Measurements from ENCODE around the gene KIAA1755. TPM values are rescaled to one million over a fixed set of nuclear protein-coding genes. Genes with fewer than 3 reads are reported as not detected.
A peak's percentile ranks its signal among the peaks of the same experiment; 100 is the strongest.
"Not testable (repeated sequence)": the region's sequence is repeated elsewhere in the genome, so short reads cannot be mapped to it uniquely, and the experiment has no call there.

KIAA1755 gene
- polyA plus RNA-seq, 10 donors, result 4.5 to 24.0 (median 9.9) TPM

DNA sequence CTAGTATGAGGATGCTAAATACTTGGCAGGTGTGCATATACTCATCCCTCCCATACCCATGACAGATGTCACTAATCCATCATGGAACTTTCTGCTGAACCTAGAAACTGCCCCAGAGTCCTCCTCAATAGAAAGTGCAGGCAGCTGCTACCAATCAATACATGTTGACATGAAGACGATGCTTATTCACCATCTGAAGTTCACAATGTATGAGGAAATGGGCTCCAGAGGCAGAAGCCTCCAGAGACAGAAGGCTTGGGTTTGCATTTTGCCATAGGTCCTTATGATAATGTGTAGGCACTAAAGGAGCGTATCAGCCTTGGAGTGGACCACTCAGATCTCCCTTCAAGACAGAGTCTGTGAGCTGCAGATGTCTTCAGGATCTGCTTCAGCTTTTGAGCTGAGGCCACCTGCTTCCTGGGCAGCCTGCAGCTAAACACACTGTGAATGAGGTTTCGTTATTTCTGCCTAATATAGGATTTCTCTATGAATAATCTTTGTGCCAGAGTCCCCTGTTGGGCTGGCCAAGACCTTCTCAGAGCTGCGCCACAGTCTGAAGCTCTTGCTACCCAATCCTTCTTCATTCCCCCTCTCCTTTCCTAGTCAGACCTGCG lies 7.5 kb upstream of the KIAA1755 start:
- DNase-seq, result no peak

DNA sequence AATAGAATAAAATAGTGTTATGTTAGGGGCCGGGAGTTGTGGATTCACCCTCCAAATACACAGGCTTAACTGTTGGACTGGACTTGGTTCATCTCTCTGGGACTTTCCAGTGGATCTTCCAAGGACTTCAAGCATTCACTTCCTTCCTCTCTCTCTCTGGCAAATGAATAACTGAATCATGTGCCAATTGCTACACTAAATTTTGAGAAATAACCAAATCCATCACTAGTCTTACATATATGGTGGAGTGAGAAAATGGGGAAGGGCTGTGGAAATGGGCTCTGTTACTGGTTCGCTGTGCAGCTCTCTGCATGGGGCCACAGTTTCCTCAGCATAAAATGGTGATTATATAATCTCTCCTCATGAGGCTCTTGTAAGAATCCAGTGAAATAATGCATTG lies 6.8 kb upstream of the KIAA1755 start:
- DNase-seq, result no peak

DNA sequence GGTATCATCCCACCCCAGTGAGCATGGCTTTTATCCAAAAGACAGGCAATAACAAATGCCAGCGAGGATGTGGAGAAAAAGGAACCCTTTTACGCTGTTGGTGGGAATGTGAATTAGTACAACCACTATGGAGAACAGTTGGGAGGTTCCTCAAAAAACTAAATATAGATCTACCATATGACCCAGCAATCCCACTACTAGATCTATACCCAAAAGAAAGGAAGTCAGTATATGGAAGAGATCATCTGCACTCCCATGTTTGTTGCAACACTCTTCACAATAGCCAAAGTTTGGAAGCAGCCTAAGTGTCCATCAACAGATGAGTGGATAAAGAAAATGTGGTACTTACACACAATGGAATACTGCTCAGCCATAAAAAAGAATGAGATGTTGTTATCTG lies 5.9 kb upstream of the KIAA1755 start:
- DNase-seq, result no peak

DNA sequence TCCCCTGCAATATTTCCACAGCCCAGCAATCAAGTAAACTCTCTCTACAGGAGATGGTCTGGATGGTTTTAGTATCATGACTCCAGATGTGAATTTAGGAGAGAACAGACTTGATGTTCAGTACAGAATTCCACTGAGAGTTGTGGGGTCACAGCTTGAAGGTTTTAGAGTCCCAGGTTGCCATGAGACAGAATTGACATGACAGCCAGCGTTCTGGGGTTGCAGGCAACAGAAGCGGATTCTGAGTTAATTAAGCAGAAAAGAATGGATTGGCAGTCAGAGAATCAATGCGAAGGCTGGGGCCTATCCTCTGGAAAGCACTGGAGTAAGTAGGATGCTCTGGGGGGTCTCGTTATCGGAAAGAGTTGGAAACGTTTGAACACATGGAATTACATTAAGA lies 2.4 kb upstream of the KIAA1755 start:
- DNase-seq, result no peak

DNA sequence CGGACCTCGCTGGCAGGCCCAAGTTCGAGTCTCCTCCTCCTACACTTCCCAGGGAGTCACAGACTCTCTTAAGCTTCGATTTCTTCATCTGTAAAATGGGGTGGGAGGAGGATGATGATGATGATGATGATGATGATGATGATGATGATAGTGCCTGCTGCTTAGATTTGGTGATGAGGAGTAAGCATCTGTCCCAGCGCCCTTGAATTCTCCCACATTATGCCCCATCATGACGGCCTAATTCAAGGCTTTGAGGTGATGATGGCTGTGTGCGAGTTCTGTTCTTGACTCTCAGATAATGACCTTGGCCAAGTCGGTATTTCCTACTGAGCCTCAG lies 487 bp upstream of the KIAA1755 start:
- no peak for DNase-seq

DNA sequence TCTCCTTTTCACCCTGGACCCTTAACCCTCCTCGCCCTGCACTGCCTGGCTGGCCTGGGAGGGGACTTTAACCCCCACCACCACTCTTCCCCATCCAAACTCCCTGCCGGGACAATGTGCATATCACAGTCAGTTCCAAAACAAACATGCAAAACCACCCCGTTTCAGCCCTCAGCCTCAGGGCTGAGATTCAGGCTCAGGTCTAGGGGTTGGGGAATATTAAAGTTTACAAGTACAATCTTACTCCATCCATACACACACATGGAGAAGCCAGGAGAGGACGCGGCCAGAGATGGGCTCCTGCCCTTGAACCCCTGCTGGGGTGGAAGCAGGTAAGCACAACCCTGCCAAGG lies 534 bp downstream of the KIAA1755 start:
- peak in 1 of 3 donors; percentile 73 for DNase-seq

DNA sequence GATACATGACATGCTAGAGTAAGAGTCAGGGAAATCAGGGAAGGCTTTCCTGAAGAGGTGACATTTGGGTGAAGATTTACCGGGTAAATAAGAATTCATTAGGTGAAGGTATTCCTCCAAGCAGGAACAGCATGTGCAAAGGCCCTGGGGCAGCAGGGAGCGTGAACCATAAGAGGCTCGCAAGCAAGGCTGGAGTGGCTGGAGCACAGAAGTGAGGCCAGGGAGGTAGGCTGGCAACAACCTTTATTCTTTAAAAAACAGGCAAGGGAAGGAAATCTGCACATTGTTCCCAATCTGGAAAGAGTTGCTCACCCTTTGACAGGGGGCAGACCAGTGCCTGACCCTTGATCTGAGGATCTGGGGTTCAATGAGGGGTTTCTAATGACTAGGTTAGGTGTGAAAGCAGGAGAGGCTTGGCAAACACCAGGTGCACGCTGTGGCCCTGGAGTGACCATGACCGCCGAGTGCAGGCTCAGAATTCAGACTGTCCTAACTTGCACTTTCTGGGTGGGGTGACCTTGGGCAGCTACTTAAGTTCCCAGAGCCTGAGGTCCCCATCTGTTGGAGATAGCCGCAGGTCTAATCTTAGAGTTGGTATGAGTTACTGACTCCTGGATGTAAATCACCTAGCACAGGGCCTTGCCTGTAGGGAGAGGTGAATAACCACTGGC lies 1.9 kb downstream of the KIAA1755 start:
- no peak for DNase-seq

DNA sequence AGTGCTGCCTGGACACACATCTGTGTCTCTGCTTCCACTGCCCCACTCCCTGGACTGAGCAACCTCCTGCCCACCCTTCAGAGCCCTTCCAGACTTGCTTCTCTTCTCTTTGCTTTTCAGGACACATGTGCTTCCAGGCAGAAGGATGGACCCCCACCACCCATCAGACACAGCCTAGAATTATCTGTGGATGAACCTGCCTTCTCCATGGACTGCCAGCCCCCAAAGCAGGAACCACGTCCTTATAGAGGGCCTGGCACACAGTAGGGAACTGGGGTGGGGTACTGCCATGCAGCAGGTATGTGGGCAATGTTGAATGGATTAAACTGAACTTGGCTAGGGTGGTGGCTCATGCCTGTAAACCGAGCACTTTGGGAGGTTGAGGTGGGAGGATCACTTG lies 3.6 kb downstream of the KIAA1755 start:
- DNase-seq, result no peak

DNA sequence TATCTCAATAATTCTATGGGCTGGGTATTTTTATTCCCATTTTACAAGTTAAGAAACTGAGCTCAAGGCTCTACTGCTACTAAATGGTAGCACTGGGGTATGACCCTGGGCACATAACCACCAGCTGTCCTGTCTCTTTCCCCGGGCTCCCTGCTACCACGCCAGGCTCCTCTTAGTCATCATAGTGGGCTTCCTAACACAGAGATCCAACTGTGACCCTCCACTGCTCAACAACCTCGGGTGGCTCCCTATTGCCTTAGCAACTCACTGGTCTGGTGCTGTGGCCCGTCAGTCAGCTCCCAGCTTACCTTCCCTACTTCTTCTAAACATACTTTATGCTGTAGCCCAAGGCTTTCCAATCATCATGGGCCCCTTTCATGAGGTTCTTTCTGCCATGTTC lies 4.5 kb downstream of the KIAA1755 start:
- no peak for DNase-seq

DNA sequence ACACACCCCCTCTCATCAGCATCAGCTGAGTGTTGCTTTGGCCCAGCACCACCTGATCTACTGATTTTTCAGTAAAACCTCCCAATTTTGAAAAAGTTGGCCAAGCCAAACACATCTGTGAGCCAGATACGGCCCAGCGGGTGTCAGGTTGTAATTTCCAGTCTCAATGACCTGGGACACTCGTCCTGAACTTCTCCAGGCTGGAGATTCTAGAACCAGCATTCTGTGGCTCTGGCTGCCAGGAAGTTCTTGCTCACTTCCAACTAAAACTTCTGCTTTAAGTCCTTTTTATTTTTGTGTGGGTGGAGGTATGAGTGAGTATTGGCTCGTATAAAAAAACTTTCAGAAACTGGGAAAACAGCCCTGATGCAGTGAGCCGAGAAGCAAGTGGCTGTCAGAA lies 5.1 kb downstream of the KIAA1755 start:
- peak in 2 of 3 donors; percentile 71 to 85 for DNase-seq

DNA sequence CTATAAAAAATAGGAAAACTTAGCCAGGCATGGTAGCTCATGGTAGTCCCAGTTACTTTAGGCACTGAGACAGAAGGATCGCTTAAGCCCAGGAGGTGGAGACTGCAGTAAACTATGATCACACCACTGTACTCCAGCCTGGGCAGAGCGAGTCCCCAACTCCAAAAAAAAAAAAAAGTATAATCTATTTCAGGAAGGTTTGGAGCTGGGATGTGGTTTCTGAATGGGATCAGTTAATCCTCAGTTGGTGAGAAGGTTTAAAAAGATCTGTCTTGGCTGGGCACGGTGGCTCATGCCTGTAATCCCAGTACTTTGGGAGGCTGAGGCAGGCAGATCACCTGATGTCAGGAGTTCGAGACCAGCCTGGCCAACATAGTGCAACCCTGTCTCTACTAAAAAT lies 5.9 kb downstream of the KIAA1755 start:
- DNase-seq, result not testable (repeated sequence)

DNA sequence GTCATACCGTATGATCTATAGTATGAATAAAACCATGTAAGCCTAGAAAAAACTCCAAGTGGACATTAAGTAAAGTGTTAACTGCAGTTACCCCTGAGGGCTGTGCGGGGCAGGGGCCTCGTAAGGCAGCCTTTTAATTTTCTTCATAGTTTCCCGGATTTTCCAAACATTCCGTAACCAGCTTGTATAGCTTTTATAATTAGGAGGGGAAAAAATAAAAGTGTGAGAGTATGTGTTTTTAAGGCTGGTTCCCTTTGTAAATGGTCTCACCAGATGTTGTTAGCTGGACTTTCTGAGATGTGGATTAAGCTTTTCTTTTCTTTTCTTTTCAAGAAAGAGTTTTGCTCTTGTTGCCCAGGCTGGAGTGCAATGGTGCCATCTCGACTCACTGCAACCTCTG lies 7.0 kb downstream of the KIAA1755 start:
- no peak for DNase-seq

DNA sequence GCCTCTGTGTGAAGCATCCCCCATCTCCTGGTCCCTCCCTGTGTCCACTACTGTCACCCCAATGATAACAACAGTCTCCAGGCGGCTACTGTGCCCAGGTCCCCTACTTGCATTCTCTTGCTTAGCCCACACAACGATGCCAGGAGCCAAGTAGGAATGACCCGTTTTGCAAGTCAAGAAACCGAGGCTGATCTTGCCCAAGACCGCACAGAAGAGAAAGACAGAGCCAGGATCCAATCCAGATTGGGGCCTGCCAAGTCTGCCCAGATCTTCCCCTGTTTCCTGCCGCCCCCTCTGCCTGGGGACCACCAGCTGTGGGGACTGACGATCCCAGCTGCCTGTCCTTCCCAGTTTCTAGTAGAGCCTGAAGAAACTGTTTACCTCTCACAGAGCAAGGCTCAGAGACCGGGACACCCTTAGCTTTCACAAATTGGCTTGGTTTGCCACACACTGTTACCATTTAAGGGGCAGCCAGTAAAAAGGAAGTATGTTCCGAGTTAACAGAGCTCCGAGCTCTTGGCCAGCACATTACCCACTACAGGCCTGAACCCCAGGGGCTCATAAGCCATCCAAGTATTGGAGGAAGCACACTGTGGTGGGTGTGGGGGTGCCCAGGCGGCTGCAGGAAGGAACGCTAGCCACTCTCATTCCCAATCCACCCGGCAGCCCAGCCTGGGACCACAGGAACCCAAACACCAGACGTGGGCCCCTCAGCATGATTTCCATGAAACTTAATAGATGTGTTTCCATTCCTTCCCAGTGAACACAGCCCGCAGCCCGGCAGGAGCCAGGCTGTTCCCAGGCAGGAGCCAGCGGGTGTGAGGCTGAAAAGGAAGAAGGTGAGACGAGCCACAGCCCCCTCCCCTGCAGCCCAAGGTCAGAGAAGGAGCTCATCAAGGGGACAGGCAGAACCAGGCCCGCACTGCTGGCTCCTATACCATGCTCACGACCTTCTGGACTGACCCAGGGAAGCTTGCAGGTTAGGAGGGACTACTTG lies 7.9 kb downstream of the KIAA1755 start:
- DNase-seq, result peak in 1 of 3 donors; percentile 70

DNA sequence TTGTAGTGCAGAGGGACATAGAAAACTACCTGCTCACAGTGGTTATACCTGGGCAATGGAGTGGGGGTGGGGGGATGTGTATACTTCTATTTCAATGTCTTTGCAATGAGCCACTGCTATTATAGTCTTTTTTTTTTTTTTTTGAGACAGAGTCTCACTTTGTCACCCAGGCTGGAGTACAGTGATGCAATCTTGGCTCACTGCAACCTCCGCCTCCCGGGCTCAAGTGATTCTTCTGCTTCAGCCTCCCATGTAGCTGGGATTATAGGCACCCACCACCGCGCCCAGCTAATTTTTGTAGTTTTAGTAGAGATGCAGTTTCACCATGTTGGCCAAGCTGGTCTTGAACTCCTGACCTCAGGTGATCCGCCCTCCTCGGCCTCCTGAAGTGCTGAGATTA lies 9.1 kb downstream of the KIAA1755 start:
- not testable (repeated sequence) for DNase-seq

DNA sequence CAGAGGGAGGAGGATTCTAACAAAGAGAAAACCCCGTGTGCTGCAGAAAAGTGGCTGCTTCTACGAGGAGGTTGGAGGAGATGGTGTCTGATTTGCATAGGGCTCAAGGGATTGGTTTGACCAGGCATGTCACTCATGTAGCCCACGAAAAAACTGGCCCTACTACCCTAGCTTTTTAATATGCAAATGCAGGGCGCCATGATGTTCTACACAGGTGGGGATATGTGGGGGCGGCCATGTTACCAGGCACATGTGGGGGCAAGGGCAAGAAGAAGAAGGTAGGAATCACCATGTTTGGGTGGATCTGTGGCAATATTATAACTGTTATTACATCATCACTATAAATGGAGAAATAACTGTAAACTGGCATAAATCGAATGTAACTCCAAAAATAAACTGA lies 9.9 kb downstream of the KIAA1755 start:
- no peak for DNase-seq

DNA sequence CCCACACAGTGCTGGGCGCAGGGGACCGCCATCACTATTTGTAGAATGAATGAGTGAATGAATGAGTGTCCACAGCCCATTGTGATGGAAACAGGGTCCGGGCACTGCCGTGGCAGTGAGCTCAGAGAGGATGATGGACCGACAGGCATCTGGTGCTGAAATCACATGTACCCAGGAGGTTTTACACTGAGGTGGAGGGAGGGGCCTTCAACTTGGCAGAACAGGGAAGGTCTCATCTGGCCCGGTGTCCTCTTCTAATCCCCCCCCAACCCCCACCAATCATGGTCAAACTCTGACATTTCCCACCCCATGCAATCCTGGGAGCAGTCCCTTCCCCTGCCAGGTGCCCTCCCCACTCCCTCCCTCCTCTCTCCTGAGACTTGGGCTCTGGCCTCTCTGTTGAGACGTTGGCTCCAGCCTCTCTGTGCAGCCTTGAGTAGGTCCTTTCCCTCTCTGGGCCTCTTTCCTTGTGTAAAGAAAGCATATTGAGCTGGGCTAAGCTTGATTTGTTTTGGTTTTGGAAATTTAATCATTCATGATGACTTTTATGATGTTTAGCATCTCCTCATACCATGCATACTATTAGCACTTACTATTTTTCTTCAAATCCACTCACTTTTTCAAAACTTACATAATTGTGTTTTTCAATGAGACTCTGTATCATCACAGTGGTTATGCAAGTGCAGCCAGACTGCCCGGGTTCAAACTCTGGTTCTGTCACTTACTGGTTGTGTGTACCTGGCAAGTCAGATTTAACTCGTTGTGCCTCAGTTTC lies 10.8 kb downstream of the KIAA1755 start:
- DNase-seq, result no peak

DNA sequence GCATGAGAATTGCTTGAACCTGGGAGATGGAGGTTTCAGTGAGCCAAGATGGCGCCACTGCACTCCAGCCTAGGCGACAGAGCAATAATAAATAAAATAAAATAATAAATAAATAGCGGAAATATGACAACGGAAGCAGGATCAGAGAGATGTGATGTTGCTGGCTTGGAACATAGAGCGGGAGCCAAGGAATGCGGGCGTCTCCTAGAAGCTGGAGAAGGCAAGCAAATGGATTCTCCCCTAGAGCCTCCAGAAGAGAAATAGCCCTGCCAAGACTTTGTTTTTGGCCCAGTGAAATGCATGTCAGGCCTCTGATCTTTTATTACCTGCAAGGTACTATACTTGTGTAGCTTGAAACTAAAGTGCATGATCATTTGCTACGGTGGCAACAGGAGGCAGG lies 12.4 kb downstream of the KIAA1755 start:
- DNase-seq, result peak in 2 of 3 donors; percentile 74 to 86

DNA sequence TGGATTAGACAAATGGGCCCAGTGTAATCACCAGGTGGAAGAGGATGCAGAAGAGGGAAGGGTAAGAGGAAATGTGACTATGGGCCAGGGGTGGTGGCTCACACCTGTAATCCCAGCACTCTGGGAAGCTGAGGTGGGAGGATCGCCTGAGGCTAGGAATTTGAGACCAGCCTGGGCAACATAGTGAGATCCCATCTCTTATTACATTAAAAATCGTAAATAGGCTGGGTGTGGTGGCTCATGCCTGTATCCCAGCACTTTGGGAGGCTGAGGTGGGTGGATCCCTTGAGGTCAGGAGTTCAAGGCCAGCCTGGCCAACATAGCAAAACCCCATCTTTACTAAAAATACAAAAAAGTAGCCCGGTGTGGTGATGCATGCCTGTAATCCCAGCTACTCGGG lies 12.8 kb downstream of the KIAA1755 start:
- DNase-seq, result not testable (repeated sequence)

DNA sequence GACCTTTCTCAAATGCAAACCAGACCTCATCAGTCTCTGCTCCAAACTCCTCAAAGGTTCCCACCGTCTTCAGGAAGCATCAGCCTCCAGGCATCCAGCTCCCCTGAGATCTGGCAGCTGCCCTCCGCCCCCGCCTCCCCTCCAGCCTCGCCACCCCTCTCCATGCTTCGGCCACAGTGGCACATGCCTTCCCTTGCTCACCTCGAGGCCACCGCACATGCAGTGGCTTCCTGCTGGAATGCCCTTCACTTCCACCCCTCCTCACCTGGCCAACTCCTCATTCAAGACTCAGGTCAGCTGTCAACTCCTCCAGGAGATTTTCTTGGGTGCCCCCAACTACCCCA lies 13.4 kb downstream of the KIAA1755 start:
- DNase-seq, result no peak

DNA sequence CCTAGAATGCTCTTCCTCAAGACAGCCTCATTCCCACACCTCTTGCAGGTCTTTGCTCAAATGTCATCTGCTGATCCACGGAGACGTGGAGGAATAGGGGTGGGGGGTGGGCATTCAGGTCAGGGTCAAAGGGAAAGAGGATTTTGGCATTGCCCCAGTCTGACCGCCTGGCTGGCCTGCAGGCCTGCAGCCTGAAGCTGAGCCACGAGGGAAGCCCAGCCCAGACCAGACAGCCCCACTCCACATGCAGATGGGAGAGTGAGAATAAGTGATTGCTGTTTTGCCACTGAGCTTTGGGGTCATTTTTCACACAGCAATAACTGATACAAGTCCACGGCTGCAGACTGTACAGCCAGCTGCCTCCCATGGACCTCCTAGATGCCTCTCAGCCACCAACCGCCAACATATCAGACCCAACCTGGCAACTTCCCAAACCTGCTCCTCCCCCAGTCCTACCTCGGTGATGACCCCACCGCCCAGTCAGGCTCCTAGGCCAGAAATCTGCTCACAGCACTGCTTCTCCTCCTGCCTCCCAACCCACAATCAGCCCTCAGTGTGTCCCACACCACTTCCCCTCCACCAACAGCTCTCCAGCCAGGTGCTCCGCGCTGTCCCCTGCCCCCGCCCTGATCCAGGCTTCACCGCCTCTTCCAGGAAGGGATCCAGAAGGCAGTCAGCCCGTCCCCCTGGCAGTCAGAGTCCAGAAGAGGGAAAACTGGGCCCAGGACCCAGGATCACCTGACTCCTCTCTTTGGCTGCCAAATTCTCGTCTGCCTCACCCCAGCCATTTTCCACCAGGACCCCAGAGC lies 14.0 kb downstream of the KIAA1755 start:
- DNase-seq, result peak; percentile 67 to 94 (median 87)

DNA sequence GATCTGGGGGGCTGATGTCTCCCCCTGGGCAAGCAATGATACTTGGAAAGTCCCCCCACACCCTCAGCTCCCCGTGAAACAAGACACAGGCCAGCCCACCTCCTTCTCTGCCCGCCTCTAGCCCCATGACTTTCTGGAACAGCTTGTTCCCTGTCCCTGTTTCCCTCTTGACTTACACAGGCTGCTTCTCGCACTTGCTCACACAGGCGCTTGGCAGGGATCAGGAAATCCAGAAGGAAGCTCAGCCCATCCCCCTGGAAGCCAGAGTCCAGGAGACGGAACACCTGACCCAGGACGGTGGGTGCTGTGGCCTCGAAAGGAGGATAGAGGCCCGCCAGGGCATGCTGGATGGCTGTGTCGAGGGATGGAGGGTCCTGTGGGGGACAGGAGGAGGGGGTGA lies 14.8 kb downstream of the KIAA1755 start:
- no peak for DNase-seq

DNA sequence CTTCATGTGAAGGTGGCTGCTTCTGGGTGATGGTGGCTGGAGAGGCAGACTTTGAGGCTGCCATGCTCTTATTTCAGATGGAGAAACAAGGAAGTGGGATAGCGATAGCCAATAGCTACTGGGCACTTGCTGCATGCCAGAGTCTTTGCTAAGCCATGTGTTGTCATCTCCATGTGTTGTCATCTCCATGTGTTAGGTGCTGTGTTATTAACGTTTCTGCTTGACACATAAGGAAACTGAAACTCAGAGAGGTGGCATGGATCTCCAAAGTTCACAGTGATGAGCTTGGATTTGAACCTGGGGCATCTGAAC lies 16.9 kb downstream of the KIAA1755 start:
- no peak for DNase-seq

All from muscle of back (tissue), 11 donors.